Measurements from ENCODE around the gene MLXIP. TPM values are rescaled to one million over a fixed set of nuclear protein-coding genes. Genes with fewer than 3 reads are reported as not detected.

MLXIP gene
- total and polyA plus RNA-seq, 2 donors (not counting 3 experiments of a cell fraction or from before 2014, with no cell fraction given) = 22.0 to 72.5 TPM

- no peaks in the 10 kb centered on the region for H4K20me1 ChIP-seq (replicated peaks; ENCODE audit: control insufficient read depth, extremely low read depth, insufficient read depth, low read length)
- H3K9me3 ChIP-seq (replicated peaks; ENCODE audit: control insufficient read depth, insufficient read depth, low read length) = no peaks in the 10 kb centered on the region
- H3K4me2 ChIP-seq (ENCODE audit: insufficient read depth, low read length) = no peak overlapping the region
- no peak overlapping the region for H3K4me3 ChIP-seq (replicated peaks in 1 of 3; ENCODE audit: insufficient read depth in 1 of 3, low read depth in 1 of 3, low read length in 3 of 3)
- H3K27ac ChIP-seq (ENCODE audit: insufficient read depth, low read depth, low read length) = no peak overlapping the region
- no peak for FAIRE-seq
- no peak overlapping the region for H3K9ac ChIP-seq (replicated peaks; ENCODE audit: extremely low read depth, insufficient read depth, low read length)
- H3K27me3 ChIP-seq (ENCODE audit: control insufficient read depth in 2 of 2, insufficient read depth in 2 of 2, low read length in 2 of 2) = no peaks in the 10 kb centered on the region
- CTCF ChIA-PET = interaction anchor here (4.0 kb wide), 1 partner anchor 31 kb away, joined by 18 read pairs; no protein-coding TSS in a partner anchor
- H3K36me3 ChIP-seq (ENCODE audit: control insufficient read depth in 2 of 2, extremely low read depth in 1 of 2, insufficient read depth in 2 of 2, low read length in 2 of 2) = no peaks in the 10 kb centered on the region
- dilution Hi-C loops (cut with MboI; ENCODE audit: extremely low pct_ligation_motif_present, low sequenced_read_pairs) (no loop called here), intact Hi-C loops (cut with micrococcal nuclease) (loop anchor here (1.0 kb wide), 1 partner anchor 31 kb away; no protein-coding TSS in a partner anchor)
- TF ChIP-seq CTCF (IDR thresholded peaks at IDR 0.05; ENCODE audit: extremely low read depth in 1 of 2, insufficient read depth in 1 of 2, low read depth in 1 of 2, low read length in 2 of 2) = peak in 1 of 2 donors; percentile 5
- TF ChIP-seq POLR2AphosphoS5 (IDR thresholded peaks at IDR 0.05; ENCODE audit: insufficient read depth, low read depth, low read length) = no peak
- H3K79me2 ChIP-seq (ENCODE audit: control insufficient read depth, insufficient read depth, low read length) = no peaks in the 10 kb centered on the region
- H3K4me1 ChIP-seq (ENCODE audit: control insufficient read depth, extremely low read depth, insufficient read depth, low read length) = no peaks in the 10 kb centered on the region
- DNase-seq (ENCODE audit: low read depth, low spot score) = no peak
- H2AFZ ChIP-seq (ENCODE audit: low read depth, low read length) = no peak overlapping the region
- no TSS peak for BruUV-seq (replicated peaks)
- H3K9me1 ChIP-seq (replicated peaks; ENCODE audit: control insufficient read depth, extremely low read depth, insufficient read depth, low read length) = no peaks in the 10 kb centered on the region
- POLR2A ChIA-PET = no interaction called here
Observed at GRCh38 chr12:122159882-122160281, 81.3 kb downstream of the MLXIP start.

GRCh38 chr12:122160761-122161160 lies 82.2 kb downstream of the MLXIP start:
- no peaks in the 10 kb centered on the region for H3K27me3 ChIP-seq (ENCODE audit: control insufficient read depth in 2 of 2, insufficient read depth in 2 of 2, low read length in 2 of 2)
- TF ChIP-seq JUN (IDR thresholded peaks at IDR 0.05; ENCODE audit: borderline replicate concordance, insufficient read depth, insufficient read length, low read depth) (no peak), EZH2 (IDR thresholded peaks at IDR 0.05; ENCODE audit: borderline replicate concordance, low read depth, low read length, severe bottlenecking) (no peak), CTCF (IDR thresholded peaks at IDR 0.05; ENCODE audit: extremely low read depth in 1 of 2, insufficient read depth in 1 of 2, low read depth in 1 of 2, low read length in 2 of 2) (no peak), MYC (IDR thresholded peaks at IDR 0.05; ENCODE audit: low read depth, low read length) (no peak), MAX (IDR thresholded peaks at IDR 0.05; ENCODE audit: insufficient read depth, insufficient read length) (no peak), GATA2 (IDR thresholded peaks at IDR 0.05; ENCODE audit: insufficient read depth, insufficient read length, low read depth, low read length) (no peak), POLR2AphosphoS5 (IDR thresholded peaks at IDR 0.05; ENCODE audit: insufficient read depth, low read depth, low read length) (no peak), POLR2A (IDR thresholded peaks at IDR 0.05; ENCODE audit: low read depth, low read length) (no peak), FOS (IDR thresholded peaks at IDR 0.05; ENCODE audit: borderline replicate concordance, insufficient read depth, low read length) (no peak)
- no peaks in the 10 kb centered on the region for H3K9me1 ChIP-seq (replicated peaks; ENCODE audit: control insufficient read depth, extremely low read depth, insufficient read depth, low read length)
- no peaks in the 10 kb centered on the region for H3K79me2 ChIP-seq (ENCODE audit: control insufficient read depth, insufficient read depth, low read length)
- no peaks in the 10 kb centered on the region for H3K36me3 ChIP-seq (ENCODE audit: control insufficient read depth in 2 of 2, extremely low read depth in 1 of 2, insufficient read depth in 2 of 2, low read length in 2 of 2)
- no peaks in the 10 kb centered on the region for H3K4me1 ChIP-seq (ENCODE audit: control insufficient read depth, extremely low read depth, insufficient read depth, low read length)
- FAIRE-seq (no peak), DNase-seq (ENCODE audit: low read depth, low spot score) (no peak)
- CTCF ChIA-PET = no interaction called here
- no peaks in the 10 kb centered on the region for H4K20me1 ChIP-seq (replicated peaks; ENCODE audit: control insufficient read depth, extremely low read depth, insufficient read depth, low read length)
- no peak overlapping the region for H3K9ac ChIP-seq (replicated peaks; ENCODE audit: extremely low read depth, insufficient read depth, low read length)
- dilution Hi-C loops (cut with MboI; ENCODE audit: extremely low pct_ligation_motif_present, low sequenced_read_pairs) = no loop called here
- no peak overlapping the region for H3K4me3 ChIP-seq (replicated peaks in 1 of 3; ENCODE audit: insufficient read depth in 1 of 3, low read depth in 1 of 3, low read length in 3 of 3)
- H3K9me3 ChIP-seq (replicated peaks; ENCODE audit: control insufficient read depth, insufficient read depth, low read length) = no peaks in the 10 kb centered on the region
- no peak overlapping the region for H2AFZ ChIP-seq (ENCODE audit: low read depth, low read length)
- intact Hi-C loops (cut with micrococcal nuclease) = loop anchor here (1.0 kb wide), 1 partner anchor 31 kb away; no protein-coding TSS in a partner anchor
- no peak overlapping the region for H3K27ac ChIP-seq (ENCODE audit: insufficient read depth, low read depth, low read length)
- no peak overlapping the region for H3K4me2 ChIP-seq (ENCODE audit: insufficient read depth, low read length)
- POLR2A ChIA-PET = no interaction called here
- BruUV-seq (replicated peaks) = no TSS peak

Data from endothelial cell of umbilical vein (primary cell).